Kidney (tissue), 14 donors: ENCODE data around the gene GRAP2. TPM values are rescaled to one million over a fixed set of nuclear protein-coding genes. Genes with fewer than 3 reads are reported as not detected.

Experiments
- DNase-seq, 5 donors: peaks; one replicate each; pipeline ENCODE4 v3.0.0-alpha.2; 2013 to 2020
- FAIRE-seq: peaks from 2 replicates; lab custom pipeline; 2012; peaks lifted over from hg19 to GRCh38; lab: Jason Lieb, UNC
- H3K27ac ChIP-seq, 2 donors: one replicate each; pipeline ENCODE4 v1.7.0; 2013; ENCODE audit warnings: low read depth in 2 of 2, low read length in 2 of 2, inconsistent platforms in 1 of 2
- H3K27me3 ChIP-seq: one replicate; pipeline ENCODE4 v1.7.1; 2013; ENCODE audit warnings: low read length, inconsistent platforms; ENCODE audit not compliant: control insufficient read depth, insufficient read depth
- H3K36me3 ChIP-seq, 3 donors: one replicate each; pipeline versions ENCODE4 v1.7.0 to v1.7.1; 2013; ENCODE audit warnings: low read length in 3 of 3, control low read depth in 1 of 3, inconsistent platforms in 1 of 3; ENCODE audit not compliant: insufficient read depth in 3 of 3, control insufficient read depth in 2 of 3
- H3K4me1 ChIP-seq, 3 donors: one replicate each; pipeline versions ENCODE4 v1.7.0 to v1.7.1; 2013; ENCODE audit warnings: low read length in 3 of 3, inconsistent platforms in 1 of 3, low read depth in 1 of 3; ENCODE audit not compliant: control insufficient read depth in 2 of 3, insufficient read depth in 2 of 3
- H3K4me3 ChIP-seq, 3 donors: one replicate each; pipeline versions ENCODE4 v1.7.0 to v1.8.1; 2013; ENCODE audit warnings: low read length in 3 of 3, control low read depth in 1 of 3, inconsistent platforms in 1 of 3
- H3K9ac ChIP-seq, 3 donors: one replicate each; pipeline versions ENCODE4 v1.7.0 to v1.7.1; 2013; ENCODE audit warnings: low read length in 3 of 3, control low read depth in 1 of 3, inconsistent platforms in 1 of 3
- H3K9me3 ChIP-seq, 3 donors: one replicate each; pipeline versions ENCODE4 v1.7.0 to v1.7.1; 2013; ENCODE audit warnings: low read length in 3 of 3, control low read depth in 1 of 3, inconsistent platforms in 1 of 3; ENCODE audit not compliant: control insufficient read depth in 2 of 3, insufficient read depth in 1 of 3
- CTCF ChIP-seq: IDR thresholded peaks from 3 replicates; pipeline ENCODE4 v1.5.1; 2012; ENCODE audit warnings: mild to moderate bottlenecking, moderate library complexity, borderline replicate concordance; ENCODE audit not compliant: insufficient read depth; ENCODE audit errors: extremely low read depth
- intact Hi-C: fragments of 100-400 bp; cut with DNase I; formaldehyde crosslinking; loops from one replicate; pipeline ENCODE4 v1.11.1; 2022
- polyA plus RNA-seq: library from polyadenylated mRNA; stranded (reverse); fragments of 350-450 nt; fragmentation: Illumina TruSeq; extraction: RNeasy Lipid Tissue Mini Kit (QIAGEN cat#74804); gene quantifications from one replicate; pipeline ENCODE4 v1.2.3, GENCODE V29; 2014; ENCODE audit warnings: low read depth, low replicate concordance; ENCODE audit not compliant: insufficient read depth
- total RNA-seq: library from RNA; stranded (reverse); fragmentation: NEBNext Ultra II Directional; extraction: Animal tissue kit (Norgen Biotek cat#: 25700); gene quantifications from one replicate; pipeline ENCODE4 v1.2.1, GENCODE V29; 2021
- donor health status: control.
- donor health status: control.
- donor health status: control.
- donor health status: control.
- donor health status: control.
- donor health status: DM: yes; HTN: yes; CAD: no.
- donor health status: Normal renal cell carcinoma (clear cell type).

The GRAP2 gene
- total and polyA plus RNA-seq, 2 donors from 2014 or later = 0.73 to 9.7 TPM

GRCh38 chr22:39908737-39909136 is 7.9 kb downstream of the GRAP2 start:
- H3K4me3 ChIP-seq = no peak overlapping the region
- no peaks in the 10 kb centered on the region for H3K36me3 ChIP-seq
- intact Hi-C loops = no loop called here
- H3K27me3 ChIP-seq = no peaks in the 10 kb centered on the region
- H3K4me1 ChIP-seq = peaks cover 0 to under 1% (median 0%) of the 10 kb centered on the region in 3 donors
- TF ChIP-seq CTCF = no peak
- H3K27ac ChIP-seq = no peak overlapping the region
- FAIRE-seq (no peak), DNase-seq (no peak)
- H3K9me3 ChIP-seq = no peaks in the 10 kb centered on the region
- no peak overlapping the region for H3K9ac ChIP-seq

- Histone ChIP-seq H3K27me3 (no peaks in the 10 kb centered on the region), H3K27ac (no peak overlapping the region), H3K4me1 (peaks cover 0 to 2% (median 0%) of the 10 kb centered on the region in 3 donors), H3K9me3 (no peaks in the 10 kb centered on the region), H3K36me3 (no peaks in the 10 kb centered on the region), H3K9ac (no peak overlapping the region), H3K4me3 (no peak overlapping the region)
- no peak for FAIRE-seq
- DNase-seq = no peak
- TF ChIP-seq CTCF = no peak
- intact Hi-C loops = no loop called here
These were observed 10.2 kb downstream of the GRAP2 start for GRCh38 chr22:39910876-39911613.

GRCh38 chr22:39913321-39913720 is 12.4 kb downstream of the GRAP2 start:
- Histone ChIP-seq H3K4me3 (no peak overlapping the region), H3K9me3 (no peaks in the 10 kb centered on the region), H3K27ac (no peak overlapping the region), H3K4me1 (peaks cover 0 to 2% (median 0%) of the 10 kb centered on the region in 3 donors), H3K36me3 (no peaks in the 10 kb centered on the region), H3K9ac (no peak overlapping the region), H3K27me3 (no peaks in the 10 kb centered on the region)
- TF ChIP-seq CTCF = no peak
- no peak for FAIRE-seq
- DNase-seq = no peak
- intact Hi-C loops = no loop called here
